ENCODE results near the gene CKS1B. TPM values are rescaled to one million over a fixed set of nuclear protein-coding genes. Genes with fewer than 3 reads are reported as not detected.
A peak's percentile ranks its signal among the peaks of the same experiment; 100 is the strongest.

CKS1B gene
- 12.6 TPM for total RNA-seq

GRCh38 chr1:154974102-154974807, at the start of gene CKS1B:
Gene CKS1B (plus strand): TSS chr1:154974681. CDS start chr1:154974746, 65 bp downstream.
- peak; percentile 97 for FAIRE-seq
- peak; percentile 89 to 90 for DNase-seq (ENCODE audit: low spot score in 2 of 2)

- no peak for DNase-seq (ENCODE audit: low spot score in 2 of 2)
- no peak for FAIRE-seq
These were observed 48.9 kb upstream of the CKS1B start for GRCh38 chr1:154925335-154926170.

GRCh38 chr1:154926201-154926600, 48.3 kb upstream of the CKS1B start:
- DNase-seq (ENCODE audit: low spot score in 2 of 2) (no peak), FAIRE-seq (no peak)

GRCh38 chr1:154931940-154932487, 42.5 kb upstream of the CKS1B start:
- no peak for DNase-seq (ENCODE audit: low spot score in 2 of 2)
- FAIRE-seq = no peak

- no peak for DNase-seq (ENCODE audit: low spot score in 2 of 2)
- FAIRE-seq = no peak
These were observed 40.0 kb upstream of the CKS1B start for GRCh38 chr1:154934358-154934948.

GRCh38 chr1:154935749-154936554, 38.5 kb upstream of the CKS1B start:
- FAIRE-seq = no peak

GRCh38 chr1:154936555-154937084, 37.9 kb upstream of the CKS1B start, which contains the start of gene PMVK:
Gene PMVK (minus strand): TSS chr1:154936719. CDS start chr1:154936685, 34 bp downstream.
- FAIRE-seq (no peak), DNase-seq (ENCODE audit: low spot score in 2 of 2) (peak; percentile 89 to 93)

More at GRCh38 chr1:154935749-154936554, 38.5 kb upstream of the CKS1B start:
- DNase-seq (ENCODE audit: low spot score in 2 of 2) = no peak

- FAIRE-seq (no peak), DNase-seq (ENCODE audit: low spot score in 2 of 2) (peak; percentile 86 to 91)
These were observed 37.1 kb upstream of the CKS1B start for GRCh38 chr1:154937085-154937987.

- FAIRE-seq (no peak), DNase-seq (ENCODE audit: low spot score in 2 of 2) (no peak)
These were observed 36.5 kb upstream of the CKS1B start for GRCh38 chr1:154937988-154938386.

- FAIRE-seq (no peak), DNase-seq (ENCODE audit: low spot score in 2 of 2) (no peak)
These were observed 35.7 kb upstream of the CKS1B start for GRCh38 chr1:154938604-154939399.

- DNase-seq (ENCODE audit: low spot score in 2 of 2) (no peak), FAIRE-seq (no peak)
These were observed 34.3 kb upstream of the CKS1B start for GRCh38 chr1:154940213-154940560.

GRCh38 chr1:154940651-154941194, 33.8 kb upstream of the CKS1B start:
- DNase-seq (ENCODE audit: low spot score in 2 of 2) = no peak
- no peak for FAIRE-seq

- no peak for DNase-seq (ENCODE audit: low spot score in 2 of 2)
- no peak for FAIRE-seq
These were observed 33.0 kb upstream of the CKS1B start for GRCh38 chr1:154941333-154942013.

- peak in 1 of 2 donors; percentile 57 for DNase-seq (ENCODE audit: low spot score in 2 of 2)
- no peak for FAIRE-seq
These were observed 30.7 kb upstream of the CKS1B start for GRCh38 chr1:154943649-154944400.

GRCh38 chr1:154944401-154945159, 29.9 kb upstream of the CKS1B start:
- DNase-seq (ENCODE audit: low spot score in 2 of 2) (no peak), FAIRE-seq (no peak)

Data from frontal cortex (tissue), 4 donors.